Measurements from ENCODE around the gene SSH2. TPM values are rescaled to one million over a fixed set of nuclear protein-coding genes. Genes with fewer than 3 reads are reported as not detected.

The SSH2 gene
- polyA plus RNA-seq, 1 donor from 2014 or later = 16.6 TPM

GRCh38 chr17:29648005-29648404 lies 282.0 kb downstream of the SSH2 start:
- no peaks in the 10 kb centered on the region for H4K20me1 ChIP-seq (ENCODE audit: insufficient read depth)
- no peak for TF ChIP-seq EZH2 (IDR thresholded peaks at IDR 0.05; ENCODE audit: borderline replicate concordance, insufficient read depth, low read length, poor library complexity, severe bottlenecking)
- no peak for TF ChIP-seq SMC3 (conservative IDR thresholded peaks at IDR 0.05; ENCODE audit: poor library complexity)
- no peak for TF ChIP-seq MXI1 (conservative IDR thresholded peaks at IDR 0.05; ENCODE audit: poor library complexity, severe bottlenecking)
- TF ChIP-seq CTCF (IDR thresholded peaks at IDR 0.05; ENCODE audit: poor library complexity, severe bottlenecking) = no peak
- TF ChIP-seq REST (IDR thresholded peaks at IDR 0.05; ENCODE audit: borderline replicate concordance) = no peak
- no peak for TF ChIP-seq POLR2AphosphoS5 (IDR thresholded peaks at IDR 0.05)
- no peak for TF ChIP-seq RAD21 (conservative IDR thresholded peaks at IDR 0.05)
- TF ChIP-seq TAF1 (IDR thresholded peaks at IDR 0.05; ENCODE audit: low read depth) = no peak
- no peak for TF ChIP-seq EP300 (conservative IDR thresholded peaks at IDR 0.05; ENCODE audit: poor library complexity, severe bottlenecking)
- H3K9me2 ChIP-seq (ENCODE audit: insufficient read depth, low read length) = no peaks in the 10 kb centered on the region
- no peaks in the 10 kb centered on the region for H3K79me2 ChIP-seq (replicated peaks; ENCODE audit: insufficient read depth, low read length)
- H3K27ac ChIP-seq (ENCODE audit: low read length) = no peak overlapping the region
- no peak overlapping the region for H3K4me3 ChIP-seq (ENCODE audit: low read length)
- H3K36me3 ChIP-seq (ENCODE audit: insufficient read depth, low read length) = no peaks in the 10 kb centered on the region
- no peaks in the 10 kb centered on the region for H3K9me3 ChIP-seq (ENCODE audit: low read length)
- no peak overlapping the region for H2AFZ ChIP-seq (ENCODE audit: low read depth, low read length)
- H3F3A ChIP-seq (ENCODE audit: insufficient read depth, low read length, poor library complexity, severe bottlenecking) = no peaks in the 10 kb centered on the region
- H3K27me3 ChIP-seq (ENCODE audit: insufficient read depth, low read depth, low read length) = no peaks in the 10 kb centered on the region
- H3K9ac ChIP-seq (ENCODE audit: low read length) = no peak overlapping the region
- no peak overlapping the region for H3K4me2 ChIP-seq (ENCODE audit: low read length)

- no peak overlapping the region for H3K27ac ChIP-seq (ENCODE audit: low read length)
- H3K9ac ChIP-seq (ENCODE audit: low read length) = no peak overlapping the region
Observed at GRCh38 chr17:29645515-29646051, 284.4 kb downstream of the SSH2 start.

More at GRCh38 chr17:29645515-29646051, 284.4 kb downstream of the SSH2 start:
- Histone ChIP-seq H3F3A (ENCODE audit: insufficient read depth, low read length, poor library complexity, severe bottlenecking) (no peaks in the 10 kb centered on the region), H2AFZ (ENCODE audit: low read depth, low read length) (no peak overlapping the region), H3K27me3 (ENCODE audit: insufficient read depth, low read depth, low read length) (no peaks in the 10 kb centered on the region), H3K4me3 (ENCODE audit: low read length) (no peak overlapping the region), H3K79me2 (replicated peaks; ENCODE audit: insufficient read depth, low read length) (no peaks in the 10 kb centered on the region), H3K9me3 (ENCODE audit: low read length) (no peaks in the 10 kb centered on the region), H3K9me2 (ENCODE audit: insufficient read depth, low read length) (no peaks in the 10 kb centered on the region), H3K36me3 (ENCODE audit: insufficient read depth, low read length) (no peaks in the 10 kb centered on the region), H3K4me2 (ENCODE audit: low read length) (no peak overlapping the region), H4K20me1 (ENCODE audit: insufficient read depth) (no peaks in the 10 kb centered on the region)
- TF ChIP-seq SMC3 (conservative IDR thresholded peaks at IDR 0.05; ENCODE audit: poor library complexity) (no peak), CTCF (IDR thresholded peaks at IDR 0.05; ENCODE audit: poor library complexity, severe bottlenecking) (no peak), POLR2AphosphoS5 (IDR thresholded peaks at IDR 0.05) (no peak), RAD21 (conservative IDR thresholded peaks at IDR 0.05) (no peak), REST (IDR thresholded peaks at IDR 0.05; ENCODE audit: borderline replicate concordance) (no peak), EP300 (conservative IDR thresholded peaks at IDR 0.05; ENCODE audit: poor library complexity, severe bottlenecking) (no peak), EZH2 (IDR thresholded peaks at IDR 0.05; ENCODE audit: borderline replicate concordance, insufficient read depth, low read length, poor library complexity, severe bottlenecking) (no peak), MXI1 (conservative IDR thresholded peaks at IDR 0.05; ENCODE audit: poor library complexity, severe bottlenecking) (no peak), TAF1 (IDR thresholded peaks at IDR 0.05; ENCODE audit: low read depth) (no peak)

All from neural cell (in vitro differentiated cells).